ENCODE results near the gene DISP2.

DISP2 gene

DNA sequence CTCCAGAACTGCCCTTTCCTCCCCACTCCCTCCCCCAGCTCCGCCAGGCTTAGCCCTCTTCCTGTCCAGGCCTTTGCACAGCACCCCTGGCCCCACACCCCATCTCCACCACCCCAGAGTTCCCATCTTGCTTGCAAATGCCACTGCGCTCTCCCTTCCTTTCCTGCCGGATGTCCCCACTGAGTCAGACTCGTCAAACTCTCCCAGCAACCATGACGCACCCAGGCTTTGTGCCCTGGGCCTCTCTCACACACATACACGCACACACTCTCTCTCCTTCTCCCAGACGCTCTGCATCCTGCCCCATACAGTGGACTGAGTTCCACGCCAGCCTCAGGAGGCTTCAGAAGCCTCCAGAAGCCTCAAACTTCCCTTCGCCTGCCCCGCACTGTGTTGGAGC is 14.5 kb upstream of the DISP2 start:
- FAIRE-seq = no peak

DNA sequence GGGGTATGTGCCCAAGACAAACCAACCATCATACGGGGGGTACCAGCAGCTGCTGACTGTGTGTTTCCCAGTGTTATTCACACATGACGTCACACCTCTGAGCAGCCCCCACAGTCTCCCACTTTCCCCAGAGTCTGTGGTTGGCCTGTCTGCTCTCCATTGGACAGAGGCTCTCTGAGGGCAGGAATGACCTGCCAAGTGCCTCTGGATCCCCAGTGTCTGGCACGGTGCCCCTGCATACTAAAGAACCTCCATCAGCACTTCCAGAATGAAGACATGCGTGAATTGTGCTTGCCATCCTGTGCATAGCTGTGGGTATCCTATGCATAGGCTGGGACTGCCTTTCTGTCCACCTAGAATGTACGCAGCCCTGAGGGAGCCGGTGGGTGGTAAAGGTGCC is 13.8 kb upstream of the DISP2 start:
- FAIRE-seq = no peak

DNA sequence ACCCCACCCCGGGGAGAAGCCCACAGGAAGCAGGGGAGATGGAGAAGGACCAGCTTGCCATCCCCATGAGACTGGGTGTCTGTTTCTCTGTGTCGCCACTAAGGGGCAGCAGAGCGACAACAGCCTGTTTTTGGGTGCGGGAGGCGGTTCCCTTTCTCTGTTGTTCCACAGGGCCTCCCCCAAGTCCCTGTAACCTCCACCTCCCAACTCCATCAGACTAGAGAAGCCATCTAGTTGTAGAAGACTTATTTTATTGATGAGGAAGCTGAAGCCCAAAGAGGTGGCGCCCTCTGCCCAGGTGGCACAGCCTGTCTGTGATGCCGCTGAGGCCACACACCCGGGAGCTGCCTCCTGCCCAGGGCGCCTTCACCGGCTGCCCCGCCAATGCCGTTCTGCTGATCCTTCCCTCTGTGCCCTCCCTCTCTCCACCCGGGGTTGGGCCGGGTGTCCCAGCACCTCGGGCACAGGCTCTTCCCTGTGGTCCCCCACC is 13.3 kb upstream of the DISP2 start:
- peak; percentile 41 for FAIRE-seq

DNA sequence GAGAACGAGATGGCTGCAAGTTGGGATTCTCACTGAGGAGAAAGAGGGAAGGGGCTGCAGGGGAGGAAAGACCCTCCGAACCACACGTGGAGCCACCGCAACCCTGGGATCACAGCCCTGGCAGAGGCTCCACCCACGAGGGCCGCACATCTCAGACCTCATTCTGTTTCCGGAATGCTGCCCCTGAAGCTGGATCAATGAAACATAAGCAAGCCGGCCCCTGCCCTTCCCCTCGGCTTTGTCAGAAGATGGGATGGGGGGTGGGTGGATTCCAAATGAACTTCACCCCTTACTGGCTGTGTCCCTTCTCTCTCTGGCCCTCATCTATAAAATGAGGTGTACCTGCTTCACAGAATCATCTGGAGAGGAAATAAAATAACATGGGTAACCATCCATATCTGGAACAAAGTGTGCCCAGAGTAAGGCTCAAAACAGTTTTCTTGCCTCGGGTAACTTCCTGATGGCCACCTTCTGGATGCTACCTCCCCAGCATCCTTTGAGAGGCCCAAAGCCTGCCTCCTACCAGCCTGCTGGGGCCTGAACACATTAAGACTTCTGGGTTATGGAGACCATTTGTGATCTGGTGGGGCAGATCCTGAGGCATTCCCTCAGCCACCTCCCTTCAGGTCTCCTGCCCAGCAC is 12.7 kb upstream of the DISP2 start:
- no peak for FAIRE-seq

DNA sequence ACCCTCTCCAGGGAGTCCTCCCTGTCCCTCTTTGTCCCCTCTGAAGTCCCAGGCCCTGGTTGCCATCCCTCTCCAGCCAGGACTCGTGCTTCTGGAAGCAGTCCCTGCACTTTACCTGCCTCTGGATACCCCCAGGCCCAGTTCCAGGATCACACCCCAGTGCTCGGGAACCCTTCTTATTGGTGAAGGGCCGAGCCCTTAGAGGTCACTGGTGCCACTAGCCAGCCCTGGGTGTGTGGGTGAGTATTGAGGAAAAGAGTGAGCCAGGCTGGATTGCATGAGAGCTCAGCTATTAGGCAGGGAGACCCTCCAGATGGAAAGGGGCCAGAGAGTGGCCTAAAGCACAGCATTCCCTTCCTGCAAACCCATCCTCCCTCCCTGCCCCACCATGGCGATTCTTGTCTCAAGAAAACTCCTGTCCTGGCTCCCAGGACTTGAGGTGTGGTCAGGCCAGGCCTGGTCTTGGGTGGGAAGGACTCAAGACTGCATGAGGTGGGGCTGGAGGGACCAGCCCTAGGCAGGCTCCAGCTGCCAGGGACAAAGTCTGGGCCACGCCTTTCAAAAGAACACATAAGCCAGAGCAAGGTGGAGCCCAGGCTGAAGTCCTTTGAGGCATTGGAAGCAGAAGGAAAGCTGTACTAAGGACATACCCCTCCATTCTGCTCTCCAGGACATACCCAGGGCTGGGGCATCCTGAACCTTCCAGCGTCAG is 12.0 kb upstream of the DISP2 start:
- FAIRE-seq = no peak

DNA sequence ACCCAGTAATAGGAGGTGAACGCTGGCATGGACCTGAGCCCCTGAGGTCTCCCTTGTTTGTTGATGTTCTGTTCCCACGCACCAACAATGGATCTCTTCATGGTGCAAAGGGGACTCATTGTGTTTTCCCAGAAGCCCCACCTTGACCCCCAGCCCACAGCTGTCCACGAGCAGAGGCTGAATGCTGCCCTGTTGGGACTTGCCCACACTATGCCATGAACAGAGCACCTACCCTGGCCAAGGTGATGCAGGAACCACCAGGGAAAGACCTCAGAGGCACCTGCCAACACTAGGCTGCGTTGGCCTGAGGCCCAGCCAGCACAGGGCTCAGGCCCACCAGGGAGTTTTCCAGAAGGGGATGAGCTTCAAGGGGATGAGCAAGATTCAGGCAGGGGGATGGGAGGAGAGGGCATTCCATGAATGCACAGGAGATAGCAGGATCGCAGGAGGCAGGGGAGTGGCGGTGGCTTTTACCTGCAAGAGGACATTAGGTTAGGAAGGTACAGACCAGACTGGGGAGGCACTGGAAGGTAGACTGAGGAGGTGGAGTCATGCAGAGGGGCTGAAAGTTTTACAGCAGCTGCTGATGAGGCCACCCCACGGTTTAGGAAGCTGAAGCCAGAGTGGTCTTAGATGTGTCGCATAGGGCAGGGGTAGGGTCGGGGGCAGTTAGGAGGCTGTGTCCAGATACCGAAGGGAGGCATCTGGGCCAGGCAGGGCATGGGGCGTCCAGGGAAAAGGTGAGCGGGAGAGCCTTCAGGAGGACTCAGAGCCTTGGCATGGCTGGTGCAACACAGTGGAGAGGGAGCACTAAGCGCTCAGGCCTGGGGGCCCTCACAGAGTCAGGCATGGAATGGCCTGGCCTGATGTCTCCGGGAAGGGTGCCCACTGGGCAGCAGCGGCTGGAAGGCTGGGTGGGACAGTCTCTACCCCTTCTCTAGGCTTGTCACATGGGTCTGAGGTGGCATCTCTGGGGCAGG is 11.2 kb upstream of the DISP2 start:
- FAIRE-seq = no peak

DNA sequence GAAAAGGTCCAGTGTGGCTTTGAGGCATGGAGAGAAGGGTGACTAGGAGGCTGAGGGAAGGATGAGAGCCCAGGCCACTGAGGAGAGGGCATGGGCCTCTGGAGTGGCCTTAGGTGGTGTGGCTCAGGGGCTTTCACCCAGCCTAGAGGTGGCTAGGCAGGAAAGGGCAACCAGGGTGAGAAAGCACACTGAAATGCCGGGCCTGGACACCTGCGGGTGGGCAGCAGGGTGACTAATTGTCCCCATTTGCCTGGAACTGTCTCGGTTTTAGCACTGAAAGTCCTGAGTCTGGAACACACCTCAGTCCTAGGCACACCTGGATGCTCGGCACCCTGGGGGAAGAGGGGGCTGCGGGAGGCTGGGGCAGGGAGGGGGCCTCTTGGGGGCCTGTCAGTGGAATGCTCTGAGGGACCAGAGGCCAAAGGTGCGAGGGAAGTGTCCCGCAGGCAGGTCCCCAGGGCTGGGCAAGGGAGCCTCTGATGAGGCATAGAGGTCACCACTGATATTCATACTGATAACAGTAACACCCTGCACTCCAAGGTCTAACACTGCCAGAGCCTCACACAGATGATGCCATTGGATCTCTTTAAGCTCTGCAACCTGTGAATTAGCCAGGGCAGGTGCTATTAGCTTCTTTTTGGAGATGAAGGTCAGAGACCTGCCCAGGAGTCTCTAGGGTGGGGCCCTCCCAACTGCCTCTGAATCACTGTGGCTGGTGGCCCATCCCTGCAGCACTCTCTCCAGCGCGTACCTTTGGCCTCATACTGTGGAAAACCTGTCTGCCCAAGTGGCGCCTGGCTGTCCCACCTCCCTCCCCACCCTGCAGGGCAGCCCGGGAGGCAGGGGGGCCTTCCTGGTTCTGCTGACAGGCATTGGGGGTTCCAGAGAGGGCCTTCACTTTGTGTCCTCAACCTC is 10.2 kb upstream of the DISP2 start:
- FAIRE-seq = no peak

DNA sequence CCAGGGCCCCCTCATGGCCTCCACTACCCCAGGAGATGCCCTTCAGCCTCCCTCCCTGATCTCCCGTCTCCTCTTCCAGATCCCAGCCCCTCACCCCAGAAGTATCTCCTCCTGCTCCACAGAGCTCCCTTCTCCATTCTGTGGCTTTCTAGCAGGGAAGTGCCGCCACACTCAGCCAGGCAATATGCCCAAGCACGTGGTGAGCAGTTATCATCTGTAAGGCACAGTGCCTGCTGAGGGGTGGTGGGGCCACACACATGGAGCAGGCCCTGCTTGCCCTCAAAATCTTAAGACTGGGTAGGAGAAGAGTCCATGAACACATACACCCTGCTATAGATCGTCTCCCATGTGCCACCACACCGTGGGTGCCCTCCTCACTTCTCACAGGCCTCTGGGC is 9.5 kb upstream of the DISP2 start:
- no peak for FAIRE-seq

DNA sequence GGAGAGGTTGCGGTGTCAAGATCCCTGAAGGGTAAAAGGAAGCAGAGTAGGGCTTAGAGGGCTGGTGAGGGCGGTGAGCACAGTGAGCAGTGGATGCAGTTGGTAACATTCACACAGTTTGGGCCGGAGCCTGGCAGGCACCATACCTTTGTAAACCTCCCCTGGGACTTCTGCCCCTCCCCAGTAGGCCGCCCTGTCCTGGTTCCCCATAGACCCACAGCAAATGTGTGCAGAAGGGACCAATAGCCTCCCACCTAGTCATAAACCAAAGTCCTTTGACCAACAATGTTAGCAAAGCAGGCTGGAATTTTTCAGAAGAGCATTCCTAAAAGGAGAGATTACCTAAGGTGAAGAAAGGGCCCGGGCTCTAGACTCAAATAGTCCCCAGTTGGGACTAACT is 8.9 kb upstream of the DISP2 start:
- FAIRE-seq = no peak

DNA sequence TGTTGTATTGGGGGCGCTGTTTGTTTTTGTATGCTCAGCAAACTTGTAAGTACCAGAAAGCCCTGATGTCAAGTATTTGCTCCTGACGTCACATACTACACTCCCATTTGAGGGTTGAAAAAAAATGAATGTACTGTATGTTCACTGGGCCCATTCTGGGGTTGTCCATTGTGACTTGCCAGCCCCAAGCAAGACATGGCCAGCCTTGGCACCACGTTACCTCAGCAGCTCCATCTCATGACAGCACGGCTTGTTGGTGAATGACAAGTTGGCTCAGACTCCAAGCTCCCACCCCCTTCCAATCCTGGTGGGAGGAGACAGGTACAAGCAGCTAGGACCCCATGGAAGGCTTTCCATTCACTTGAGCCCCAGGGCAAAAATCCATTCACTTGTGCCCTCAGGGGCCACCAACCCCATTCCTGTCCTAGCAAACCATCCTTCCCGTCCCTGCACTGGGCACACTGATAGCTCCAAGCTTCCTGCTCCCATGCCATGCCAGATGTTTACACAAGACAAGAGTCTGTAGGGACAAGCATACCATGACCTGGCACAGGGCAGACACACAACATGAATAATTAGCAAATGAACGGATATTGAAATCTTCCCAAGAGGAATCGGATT is 5.6 kb upstream of the DISP2 start:
- FAIRE-seq = no peak

DNA sequence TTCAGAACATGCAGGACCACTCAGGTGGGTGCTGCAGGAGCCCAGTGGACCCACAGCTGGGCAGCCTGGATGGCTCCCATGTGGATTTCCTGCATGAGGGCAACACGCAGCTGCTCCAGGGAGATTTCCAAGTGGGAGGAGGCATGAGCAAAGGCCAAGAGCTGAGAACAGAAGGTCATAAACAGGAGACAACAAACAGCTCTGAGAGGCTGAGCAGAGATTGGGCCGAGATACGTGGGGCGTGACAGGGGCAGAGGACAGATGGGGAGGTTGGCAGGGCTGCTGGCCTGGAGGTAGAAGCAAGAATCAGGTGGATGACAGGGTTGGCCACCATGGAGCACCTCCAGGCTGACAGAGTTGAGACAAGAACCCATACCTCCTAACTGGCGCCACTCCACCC is 4.3 kb upstream of the DISP2 start:
- no peak for FAIRE-seq

DNA sequence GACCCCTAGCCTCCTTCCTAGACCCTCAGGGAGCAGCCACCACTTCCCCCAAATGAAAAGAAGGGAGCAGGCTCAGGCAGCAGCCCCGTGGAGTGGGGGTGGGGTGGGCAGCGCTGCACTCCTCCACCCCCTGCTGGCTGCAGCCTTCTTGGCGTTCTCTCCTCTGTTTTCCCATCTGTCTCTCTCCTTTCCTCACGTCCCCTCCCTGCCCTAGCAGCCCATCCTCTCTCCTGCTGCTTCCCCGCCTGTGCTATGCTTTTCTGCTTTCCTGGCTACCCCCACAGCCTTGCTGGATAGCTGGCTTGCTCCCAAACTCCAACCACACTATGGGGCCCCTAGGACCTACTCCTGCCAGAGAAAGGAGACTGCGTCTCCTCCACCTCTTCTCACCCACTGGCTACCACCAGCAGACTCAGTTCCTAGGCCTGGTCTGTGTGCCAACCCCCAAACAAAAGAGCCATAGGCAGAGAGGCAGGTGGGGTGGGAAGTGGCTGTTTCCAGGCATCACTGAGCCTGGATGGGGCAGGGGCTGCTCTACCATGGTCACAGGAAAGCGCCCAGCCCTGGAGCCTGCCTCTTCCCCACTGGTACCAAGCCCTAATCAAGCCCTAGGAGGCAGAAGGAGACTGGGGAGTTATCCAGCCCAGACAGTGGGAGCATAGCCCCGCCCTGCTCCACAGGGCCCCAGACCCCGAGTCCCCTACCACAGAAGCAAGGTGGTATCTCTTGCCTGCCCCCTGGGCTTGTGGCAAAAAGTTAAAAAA is 3.4 kb upstream of the DISP2 start:
- no peak for FAIRE-seq

DNA sequence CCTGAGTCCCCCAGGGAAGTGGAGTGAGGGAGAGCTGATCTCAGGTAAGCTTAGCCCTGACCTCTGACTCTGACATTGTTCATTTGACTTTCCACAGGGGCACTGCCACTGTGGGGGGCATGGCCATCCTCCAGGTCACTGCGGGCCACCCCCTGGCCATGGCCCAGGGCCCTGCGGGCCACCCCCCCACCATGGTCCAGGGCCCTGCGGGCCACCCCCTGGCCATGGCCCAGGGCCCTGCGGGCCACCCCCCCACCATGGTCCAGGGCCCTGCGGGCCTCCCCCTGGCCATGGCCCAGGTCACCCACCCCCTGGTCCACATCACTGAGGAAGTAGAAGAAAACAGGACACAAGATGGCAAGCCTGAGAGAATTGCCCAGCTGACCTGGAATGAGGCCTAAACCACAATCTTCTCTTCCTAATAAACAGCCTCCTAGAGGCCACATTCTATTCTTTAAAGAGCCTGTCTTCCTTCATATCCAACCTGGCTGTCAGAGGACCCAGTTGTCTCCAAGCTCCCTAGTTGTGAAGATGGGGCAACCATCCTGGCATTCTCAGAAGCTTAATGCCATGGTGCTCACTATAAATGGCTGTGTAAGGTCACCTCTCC is 1.9 kb upstream of the DISP2 start:
- no peak for FAIRE-seq

DNA sequence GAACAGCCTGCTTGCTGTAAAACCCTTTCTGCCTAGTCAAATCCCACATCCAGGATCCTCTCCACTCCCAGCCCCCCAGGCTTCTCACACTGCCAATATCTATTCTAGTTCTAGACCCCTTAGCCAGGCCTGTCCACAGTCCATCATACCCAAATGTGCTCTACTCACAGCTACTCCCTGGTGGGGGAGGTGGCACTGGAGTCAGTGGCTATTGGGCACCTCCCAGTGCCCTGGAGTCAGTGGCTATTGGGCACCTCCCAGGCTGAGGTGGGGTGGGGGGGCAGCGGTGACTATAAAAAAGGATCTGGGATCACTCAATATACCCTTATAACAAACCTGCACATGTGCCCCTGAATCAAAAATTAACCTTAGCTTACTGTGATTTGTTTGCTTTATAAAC is 773 bp upstream of the DISP2 start:
- no peak for FAIRE-seq

DNA sequence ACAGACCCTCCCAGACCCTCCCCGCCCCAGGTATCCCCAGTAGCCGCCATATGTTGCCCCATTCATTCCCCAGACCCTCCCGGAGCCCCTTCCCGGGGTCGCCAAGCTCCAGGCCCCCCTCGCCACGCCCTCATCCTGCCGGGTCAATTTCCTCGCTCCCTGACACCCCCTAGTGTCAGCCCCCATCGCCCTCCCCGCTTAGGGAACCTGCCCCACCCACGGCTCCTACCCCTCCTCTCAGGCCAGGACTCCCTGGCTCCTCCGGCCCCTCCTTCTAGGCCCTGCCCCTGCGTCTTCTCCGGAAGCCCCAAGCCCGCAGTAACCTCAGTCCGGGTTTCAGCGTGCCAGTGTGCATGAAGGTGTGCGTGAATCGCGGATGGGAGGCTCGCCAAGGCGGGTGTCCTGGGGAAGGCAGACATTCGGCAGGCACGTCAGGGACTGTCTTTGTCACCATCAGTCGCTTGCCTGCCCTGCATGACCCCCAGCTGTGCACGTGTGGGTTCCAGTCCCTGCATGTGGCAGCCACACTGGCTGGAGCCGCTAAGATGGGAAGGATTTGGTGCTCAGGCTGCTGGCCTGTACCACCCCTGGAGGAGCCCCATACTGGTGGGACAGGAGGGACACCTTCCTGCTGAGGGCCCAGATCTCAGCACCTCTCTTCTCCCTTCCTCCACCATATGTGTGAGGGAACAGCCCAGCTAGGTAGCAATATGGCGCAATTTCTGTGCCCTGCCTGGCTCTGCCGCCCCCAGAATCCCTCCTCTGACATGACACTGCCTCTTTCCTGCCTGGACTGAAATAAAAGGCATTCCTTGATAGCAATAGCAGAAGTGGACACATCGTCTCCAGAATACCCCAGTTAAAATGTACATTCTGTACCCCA is 693 bp downstream of the DISP2 start:
- FAIRE-seq = no peak

DNA sequence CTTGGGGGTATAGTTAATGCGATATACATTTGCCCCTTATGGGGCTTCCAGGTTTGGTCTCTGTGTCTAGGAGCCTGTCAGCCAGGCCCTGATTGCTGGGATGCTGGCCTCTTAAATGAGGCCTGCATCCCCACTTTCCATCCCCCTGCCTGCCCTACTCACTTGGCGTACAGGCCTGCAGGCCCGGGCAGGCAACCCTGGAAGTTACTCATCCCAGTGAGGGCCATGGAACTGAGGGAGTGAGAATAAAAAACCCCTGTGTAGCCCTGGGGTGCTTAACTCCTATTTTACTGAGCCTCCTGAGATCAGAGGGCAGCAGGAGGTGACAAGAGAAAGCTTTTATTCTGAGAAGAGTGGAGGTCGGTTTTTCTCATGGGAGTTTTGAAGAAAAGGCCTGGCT is 2.0 kb downstream of the DISP2 start:
- FAIRE-seq = no peak

DNA sequence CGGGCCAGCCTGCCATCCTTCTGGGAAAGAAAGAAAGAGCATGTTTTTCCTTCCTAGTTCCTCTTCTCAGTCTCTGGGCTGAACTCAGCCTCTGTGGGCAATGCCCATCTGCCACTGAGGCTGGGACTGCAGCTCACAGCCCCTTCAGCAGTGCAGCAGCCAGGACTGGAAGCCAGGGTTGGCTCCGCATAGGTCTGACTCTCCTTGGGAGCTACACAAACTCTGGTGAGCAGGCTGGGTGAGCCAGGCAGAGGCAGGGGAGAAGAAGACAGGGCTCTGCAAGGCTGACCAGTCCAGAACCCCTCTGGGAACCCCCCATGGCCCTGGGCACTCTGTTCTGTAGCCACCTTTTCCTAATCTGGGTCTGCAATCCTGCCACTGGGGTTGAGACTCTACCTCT is 3.6 kb downstream of the DISP2 start:
- no peak for FAIRE-seq

DNA sequence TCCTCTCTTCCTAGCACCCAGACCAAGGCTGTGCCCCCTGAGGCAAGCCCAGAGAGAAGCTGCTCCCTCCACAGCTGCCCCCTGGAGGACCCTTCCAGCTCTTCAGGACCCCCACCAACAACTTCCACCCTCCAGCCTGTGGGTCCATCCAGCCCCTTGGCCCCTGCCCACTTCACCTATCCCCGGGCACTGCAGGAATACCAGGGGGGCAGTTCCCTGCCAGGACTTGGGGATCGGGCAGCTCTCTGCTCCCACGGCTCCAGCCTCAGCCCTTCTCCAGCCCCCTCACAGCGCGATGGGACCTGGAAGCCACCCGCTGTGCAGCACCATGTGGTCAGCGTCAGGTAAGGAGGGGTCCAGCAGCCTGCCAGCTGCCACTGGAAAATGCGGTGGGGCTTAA is 5.6 kb downstream of the DISP2 start:
- FAIRE-seq = no peak

DNA sequence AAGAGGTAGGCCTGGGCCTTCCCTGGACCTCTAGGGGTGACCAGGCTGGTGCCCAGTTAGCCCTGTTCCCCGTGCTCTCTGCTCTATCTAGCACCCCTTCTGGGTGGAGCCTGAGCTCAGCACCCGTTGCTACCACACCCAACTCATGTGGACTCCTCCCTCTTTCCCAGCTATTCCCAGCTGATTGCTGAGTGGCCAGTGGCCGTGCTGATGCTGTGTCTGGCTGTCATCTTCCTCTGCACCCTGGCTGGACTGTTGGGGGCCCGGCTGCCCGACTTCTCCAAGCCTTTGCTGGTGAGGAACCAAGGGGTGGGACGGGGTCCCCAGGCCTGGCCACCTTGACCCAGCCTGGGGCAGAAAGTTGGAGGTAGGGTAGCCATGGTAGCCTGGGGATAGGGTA is 6.2 kb downstream of the DISP2 start:
- no peak for FAIRE-seq

DNA sequence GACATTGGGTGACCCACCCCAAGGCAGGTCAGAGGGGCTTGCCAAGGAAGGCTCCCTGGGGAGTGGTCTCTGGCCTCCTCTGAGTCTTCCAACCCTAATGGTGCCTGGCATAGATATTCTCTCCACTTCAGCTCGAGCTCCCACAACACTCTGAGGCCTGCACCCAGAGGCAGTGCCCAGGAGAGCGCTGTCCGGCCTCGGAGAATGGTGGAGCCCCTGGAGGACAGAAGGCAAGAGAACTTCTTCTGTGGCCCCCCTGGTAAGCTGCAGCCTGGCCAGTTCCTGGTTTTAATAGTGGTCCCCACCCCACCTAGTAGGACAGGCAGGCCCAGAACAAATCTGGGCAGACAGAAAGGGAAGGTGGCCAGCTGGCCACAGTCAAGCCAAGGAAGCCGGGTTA is 7.0 kb downstream of the DISP2 start:
- no peak for FAIRE-seq

Data from G401.6 (cell line).